HepG2 (cell line): Measurements from ENCODE around the gene LDAH. TPM values are rescaled to one million over a fixed set of nuclear protein-coding genes. Genes with fewer than 3 reads are reported as not detected.

ENCODE experiments used
- GZF1 ChIP-seq: sonication (generic); formaldehyde crosslinking; IDR thresholded peaks from 2 replicates; pipeline ENCODE4 v1.5.1; 2020; ENCODE audit warnings: mild to moderate bottlenecking, missing genetic modification reagents
- MTA1 ChIP-seq: sonication (generic); formaldehyde crosslinking; IDR thresholded peaks from 2 replicates; pipeline ENCODE4 v1.4.0; 2020; ENCODE audit warnings: missing genetic modification reagents, mild to moderate bottlenecking, borderline replicate concordance
- MYC ChIP-seq: sonication (generic); formaldehyde crosslinking; IDR thresholded peaks from 2 replicates; pipeline ENCODE4 v1.9.0; 2021; ENCODE audit warnings: missing genetic modification reagents, borderline replicate concordance
- PAF1 ChIP-seq: IDR thresholded peaks from 2 replicates; pipeline ENCODE4 v1.6.1; 2016; ENCODE audit warnings: missing genetic modification reagents, missing compliant biosample characterization
- RORA ChIP-seq: sonication (generic); formaldehyde crosslinking; IDR thresholded peaks from 2 replicates; pipeline ENCODE4 v1.5.0; 2020; ENCODE audit warnings: mild to moderate bottlenecking, missing genetic modification reagents, moderate library complexity
- THAP11 ChIP-seq: IDR thresholded peaks from 2 replicates; pipeline ENCODE4 v1.6.1; 2016; ENCODE audit warnings: missing biosample characterization, missing genetic modification reagents
- ZBTB20 ChIP-seq: sonication (generic); formaldehyde crosslinking; IDR thresholded peaks from 2 replicates; pipeline ENCODE4 v1.8.1; 2023; ENCODE audit warnings: missing genetic modification reagents, low read depth, mild to moderate bottlenecking, borderline replicate concordance
- polyA plus RNA-seq, 8 experiments: library from polyadenylated mRNA; depleted of rRNA in 3 of 8; stranded (reverse) in 7 of 8; unstranded in 1 of 8; fragments of >200 nt; fragmentation: Illumina TruSeq in 4 of 8; extraction: Trizol in 4 of 8; gene quantifications; 2 replicates each; pipeline versions ENCODE4 v1.2.1 to v1.2.3, GENCODE V29; 2011 to 2016; ENCODE audit warnings: low read depth in 4 of 8, missing spikeins in 1 of 8, mixed read lengths in 1 of 8; ENCODE audit not compliant: insufficient read depth in 1 of 8
- total RNA-seq, 5 experiments: library from RNA; depleted of rRNA; stranded (reverse); fragments of >200 nt; fragmentation: Illumina TruSeq; extraction: Trizol; gene quantifications; 2 replicates each; pipeline ENCODE4 v1.2.3, GENCODE V29; 2016; ENCODE audit warnings: low read depth in 1 of 5
- TF ChIP-seq, protein P1 (sequence below), 2 experiments: fragments of 450-650 bp in 1 of 2; sonication (generic) in 1 of 2; formaldehyde crosslinking in 1 of 2; IDR thresholded peaks; 2 replicates each; pipeline versions ENCODE4 v1.6.1 to v1.8.0; 2016 to 2022; ENCODE audit warnings: antibody characterized with exemption in 1 of 2, mild to moderate bottlenecking in 1 of 2, missing genetic modification reagents in 1 of 2
- TF ChIP-seq, protein P2 (sequence below): sonication (generic); formaldehyde crosslinking; IDR thresholded peaks from 2 replicates; pipeline ENCODE4 v1.9.0; 2021; ENCODE audit warnings: missing genetic modification reagents, mild to moderate bottlenecking, borderline replicate concordance
- TF ChIP-seq, protein P3 (sequence below): sonication (generic); formaldehyde crosslinking; IDR thresholded peaks from 2 replicates; pipeline ENCODE4 v1.4.0; 2020; ENCODE audit warnings: missing genetic modification reagents

LDAH gene
- total and polyA plus RNA-seq, 2 of the 13 experiments (the other 11 are each of a cell fraction or from before 2014, with no cell fraction given) = 28.8 to 46.2 TPM

DNA sequence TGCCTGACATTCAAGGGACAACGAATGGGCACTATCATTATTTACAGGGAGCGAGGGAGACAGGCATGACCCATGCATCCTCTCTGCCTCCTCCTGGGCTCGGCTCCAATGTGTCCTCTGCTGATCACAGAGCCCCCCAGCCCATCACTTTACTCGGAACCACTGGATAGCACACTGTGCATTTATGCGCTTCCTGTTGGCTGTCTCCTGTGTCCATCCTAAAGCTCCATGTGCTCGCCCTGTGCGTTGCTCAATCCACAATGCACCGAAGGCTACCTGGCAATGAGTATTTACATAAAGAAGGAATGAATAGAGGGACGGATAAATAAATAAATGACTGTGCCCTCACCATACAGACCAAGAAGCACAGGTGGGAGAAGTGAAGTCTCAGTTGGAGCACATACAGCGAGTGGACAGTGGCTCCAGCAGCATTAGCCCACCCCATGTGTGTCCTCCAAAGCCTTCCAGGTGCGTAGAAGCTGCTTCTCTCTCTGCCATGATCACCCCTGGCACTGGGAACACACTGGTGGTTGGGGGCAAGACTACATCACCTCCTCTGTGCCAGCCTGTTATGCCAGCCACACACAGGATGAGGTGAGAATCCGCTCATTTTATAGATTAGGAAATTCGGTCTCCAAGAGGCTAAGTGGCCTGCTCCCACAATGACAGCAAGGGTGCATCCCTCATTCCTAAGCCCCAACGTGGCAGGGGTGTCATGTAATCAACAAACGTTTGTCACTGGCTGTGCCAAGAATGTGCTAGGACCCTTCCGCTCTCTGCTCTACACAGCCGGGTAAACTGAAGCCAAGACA is 158.3 kb downstream of the LDAH start (continued):
- TF ChIP-seq, protein P1, sequence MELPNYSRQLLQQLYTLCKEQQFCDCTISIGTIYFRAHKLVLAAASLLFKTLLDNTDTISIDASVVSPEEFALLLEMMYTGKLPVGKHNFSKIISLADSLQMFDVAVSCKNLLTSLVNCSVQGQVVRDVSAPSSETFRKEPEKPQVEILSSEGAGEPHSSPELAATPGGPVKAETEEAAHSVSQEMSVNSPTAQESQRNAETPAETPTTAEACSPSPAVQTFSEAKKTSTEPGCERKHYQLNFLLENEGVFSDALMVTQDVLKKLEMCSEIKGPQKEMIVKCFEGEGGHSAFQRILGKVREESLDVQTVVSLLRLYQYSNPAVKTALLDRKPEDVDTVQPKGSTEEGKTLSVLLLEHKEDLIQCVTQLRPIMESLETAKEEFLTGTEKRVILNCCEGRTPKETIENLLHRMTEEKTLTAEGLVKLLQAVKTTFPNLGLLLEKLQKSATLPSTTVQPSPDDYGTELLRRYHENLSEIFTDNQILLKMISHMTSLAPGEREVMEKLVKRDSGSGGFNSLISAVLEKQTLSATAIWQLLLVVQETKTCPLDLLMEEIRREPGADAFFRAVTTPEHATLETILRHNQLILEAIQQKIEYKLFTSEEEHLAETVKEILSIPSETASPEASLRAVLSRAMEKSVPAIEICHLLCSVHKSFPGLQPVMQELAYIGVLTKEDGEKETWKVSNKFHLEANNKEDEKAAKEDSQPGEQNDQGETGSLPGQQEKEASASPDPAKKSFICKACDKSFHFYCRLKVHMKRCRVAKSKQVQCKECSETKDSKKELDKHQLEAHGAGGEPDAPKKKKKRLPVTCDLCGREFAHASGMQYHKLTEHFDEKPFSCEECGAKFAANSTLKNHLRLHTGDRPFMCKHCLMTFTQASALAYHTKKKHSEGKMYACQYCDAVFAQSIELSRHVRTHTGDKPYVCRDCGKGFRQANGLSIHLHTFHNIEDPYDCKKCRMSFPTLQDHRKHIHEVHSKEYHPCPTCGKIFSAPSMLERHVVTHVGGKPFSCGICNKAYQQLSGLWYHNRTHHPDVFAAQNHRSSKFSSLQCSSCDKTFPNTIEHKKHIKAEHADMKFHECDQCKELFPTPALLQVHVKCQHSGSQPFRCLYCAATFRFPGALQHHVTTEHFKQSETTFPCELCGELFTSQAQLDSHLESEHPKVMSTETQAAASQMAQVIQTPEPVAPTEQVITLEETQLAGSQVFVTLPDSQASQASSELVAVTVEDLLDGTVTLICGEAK (IDR thresholded peaks at IDR 0.05) = no peak
- TF ChIP-seq, protein P1 (CRISPR knock-in tag; IDR thresholded peaks at IDR 0.05) = 0 out of 2 replicates have a peak, but pooled peaks have one; percentile 4
- TF ChIP-seq GZF1 (CRISPR knock-in tag) (no peak), THAP11 (no peak), MTA1 (CRISPR knock-in tag) (no peak), RORA (CRISPR knock-in tag) (no peak), ZBTB20 (CRISPR knock-in tag) (no peak), PAF1 (no peak), MYC (CRISPR knock-in tag) (peak; percentile 34; the same call in 1 of the 2 replicates)
- TF ChIP-seq, protein P2, sequence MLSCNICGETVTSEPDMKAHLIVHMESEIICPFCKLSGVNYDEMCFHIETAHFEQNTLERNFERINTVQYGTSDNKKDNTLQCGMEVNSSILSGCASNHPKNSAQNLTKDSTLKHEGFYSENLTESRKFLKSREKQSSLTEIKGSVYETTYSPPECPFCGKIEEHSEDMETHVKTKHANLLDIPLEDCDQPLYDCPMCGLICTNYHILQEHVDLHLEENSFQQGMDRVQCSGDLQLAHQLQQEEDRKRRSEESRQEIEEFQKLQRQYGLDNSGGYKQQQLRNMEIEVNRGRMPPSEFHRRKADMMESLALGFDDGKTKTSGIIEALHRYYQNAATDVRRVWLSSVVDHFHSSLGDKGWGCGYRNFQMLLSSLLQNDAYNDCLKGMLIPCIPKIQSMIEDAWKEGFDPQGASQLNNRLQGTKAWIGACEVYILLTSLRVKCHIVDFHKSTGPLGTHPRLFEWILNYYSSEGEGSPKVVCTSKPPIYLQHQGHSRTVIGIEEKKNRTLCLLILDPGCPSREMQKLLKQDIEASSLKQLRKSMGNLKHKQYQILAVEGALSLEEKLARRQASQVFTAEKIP = no peak
- TF ChIP-seq, protein P3, sequence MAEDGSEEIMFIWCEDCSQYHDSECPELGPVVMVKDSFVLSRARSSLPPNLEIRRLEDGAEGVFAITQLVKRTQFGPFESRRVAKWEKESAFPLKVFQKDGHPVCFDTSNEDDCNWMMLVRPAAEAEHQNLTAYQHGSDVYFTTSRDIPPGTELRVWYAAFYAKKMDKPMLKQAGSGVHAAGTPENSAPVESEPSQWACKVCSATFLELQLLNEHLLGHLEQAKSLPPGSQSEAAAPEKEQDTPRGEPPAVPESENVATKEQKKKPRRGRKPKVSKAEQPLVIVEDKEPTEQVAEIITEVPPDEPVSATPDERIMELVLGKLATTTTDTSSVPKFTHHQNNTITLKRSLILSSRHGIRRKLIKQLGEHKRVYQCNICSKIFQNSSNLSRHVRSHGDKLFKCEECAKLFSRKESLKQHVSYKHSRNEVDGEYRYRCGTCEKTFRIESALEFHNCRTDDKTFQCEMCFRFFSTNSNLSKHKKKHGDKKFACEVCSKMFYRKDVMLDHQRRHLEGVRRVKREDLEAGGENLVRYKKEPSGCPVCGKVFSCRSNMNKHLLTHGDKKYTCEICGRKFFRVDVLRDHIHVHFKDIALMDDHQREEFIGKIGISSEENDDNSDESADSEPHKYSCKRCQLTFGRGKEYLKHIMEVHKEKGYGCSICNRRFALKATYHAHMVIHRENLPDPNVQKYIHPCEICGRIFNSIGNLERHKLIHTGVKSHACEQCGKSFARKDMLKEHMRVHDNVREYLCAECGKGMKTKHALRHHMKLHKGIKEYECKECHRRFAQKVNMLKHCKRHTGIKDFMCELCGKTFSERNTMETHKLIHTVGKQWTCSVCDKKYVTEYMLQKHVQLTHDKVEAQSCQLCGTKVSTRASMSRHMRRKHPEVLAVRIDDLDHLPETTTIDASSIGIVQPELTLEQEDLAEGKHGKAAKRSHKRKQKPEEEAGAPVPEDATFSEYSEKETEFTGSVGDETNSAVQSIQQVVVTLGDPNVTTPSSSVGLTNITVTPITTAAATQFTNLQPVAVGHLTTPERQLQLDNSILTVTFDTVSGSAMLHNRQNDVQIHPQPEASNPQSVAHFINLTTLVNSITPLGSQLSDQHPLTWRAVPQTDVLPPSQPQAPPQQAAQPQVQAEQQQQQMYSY (CRISPR knock-in tag) = no peak
